Adrenal gland (tissue), 5 donors: ENCODE data around the gene PBX1.

Experiments used
- CTCF ChIP-seq, 6 experiments: fragments of 450-650 bp in 4 of 6; fragments of 200-600 bp in 2 of 6; sonication (generic) in 1 of 6; IDR thresholded peaks; 1 replicate in 5 of 6; 2 replicates in 1 of 6; pipeline versions ENCODE4 v1.5.1 to v1.8.0; 2016 to 2021; ENCODE audit warnings: antibody characterized with exemption in 6 of 6, mild to moderate bottlenecking in 2 of 6, moderate library complexity in 1 of 6
- POLR2A ChIP-seq, 2 donors: fragments of 450-650 bp; IDR thresholded peaks; one replicate each; pipeline ENCODE4 v1.6.1; 2017; ENCODE audit warnings: antibody characterized with exemption in 2 of 2, mild to moderate bottlenecking in 2 of 2, moderate library complexity in 1 of 2
- donor health status: DM: no; HTN: no; CAD: no.

- TF ChIP-seq CTCF (IDR thresholded peaks at IDR 0.05) (no peak), POLR2A (IDR thresholded peaks at IDR 0.05) (no peak)
Observed at GRCh38 chr1:164760569-164760968, 201.6 kb downstream of the PBX1 start.
